GM23338 (cell line): ENCODE measurements around the gene KIAA0408. TPM values are rescaled to one million over a fixed set of nuclear protein-coding genes. Genes with fewer than 3 reads are reported as not detected.
"Not testable (repeated sequence)": the region's sequence is repeated elsewhere in the genome, so short reads cannot be mapped to it uniquely, and the experiment has no call there.

ENCODE experiments used
- ATAC-seq: fragments of 200-7000 bp; cut with Tn5 transposase; 3 replicates; pipeline ENCODE4 v1.9.1; 2020
- DNase-seq: peaks from one replicate; pipeline ENCODE4 v3.0.0-alpha.2; 2015; ENCODE audit warnings: low spot score
- H2AFZ ChIP-seq: fragments of 200-600 bp; sonication (generic); 2 replicates; pipeline ENCODE4 v1.8.0; 2016; ENCODE audit warnings: antibody characterized with exemption, mild to moderate bottlenecking, moderate library complexity
- H3F3A ChIP-seq: fragments of 200-600 bp; sonication (generic); replicated peaks from 2 replicates; pipeline ENCODE4 v1.8.0; 2017; ENCODE audit warnings: antibody characterized with exemption, mixed run types, low read depth
- H3K27ac ChIP-seq: fragments of 200-600 bp; sonication (generic); 2 replicates; pipeline ENCODE4 v1.6.1; 2016; ENCODE audit warnings: low read depth
- H3K27me3 ChIP-seq: fragments of 200-600 bp; sonication (generic); 2 replicates; pipeline ENCODE4 v1.8.0; 2016; ENCODE audit warnings: mild to moderate bottlenecking, mixed run types, moderate library complexity; ENCODE audit not compliant: insufficient read depth
- H3K36me3 ChIP-seq: fragments of 200-600 bp; sonication (generic); 2 replicates; pipeline ENCODE4 v1.8.0; 2016; ENCODE audit warnings: mild to moderate bottlenecking; ENCODE audit not compliant: insufficient read depth
- H3K4me1 ChIP-seq: fragments of 200-600 bp; sonication (generic); 2 replicates; pipeline ENCODE4 v1.8.0; 2016; ENCODE audit warnings: mild to moderate bottlenecking, moderate library complexity; ENCODE audit not compliant: insufficient read depth
- H3K4me2 ChIP-seq: fragments of 200-600 bp; sonication (generic); 2 replicates; pipeline ENCODE4 v1.7.1; 2017; ENCODE audit warnings: mixed run types
- H3K4me3 ChIP-seq: fragments of 200-600 bp; sonication (generic); 2 replicates; pipeline ENCODE4 v1.6.1; 2016; ENCODE audit warnings: mixed run types
- H3K79me2 ChIP-seq: fragments of 200-600 bp; sonication (generic); replicated peaks from 2 replicates; pipeline ENCODE4 v1.8.0; 2017; ENCODE audit warnings: mild to moderate bottlenecking; ENCODE audit not compliant: insufficient read depth
- H3K9me2 ChIP-seq: fragments of 200-600 bp; sonication (generic); 2 replicates; pipeline ENCODE4 v1.8.0; 2017; ENCODE audit not compliant: insufficient read depth
- H4K20me1 ChIP-seq: fragments of 200-600 bp; sonication (generic); replicated peaks from 2 replicates; pipeline ENCODE4 v1.8.0; 2017; ENCODE audit warnings: mild to moderate bottlenecking; ENCODE audit not compliant: insufficient read depth
- H3K27ac Mint-ChIP-seq: 2 replicates; pipeline ENCODE4 v1.8.0; 2020; ENCODE audit warnings: inconsistent platforms, mild to moderate bottlenecking, moderate library complexity, mixed read lengths
- H3K27me3 Mint-ChIP-seq: 3 replicates; pipeline ENCODE4 v1.8.0; 2022; ENCODE audit warnings: low read depth, mild to moderate bottlenecking, moderate library complexity, mixed read lengths, inconsistent platforms; ENCODE audit not compliant: insufficient read depth, poor library complexity
- H3K36me3 Mint-ChIP-seq: 3 replicates; pipeline ENCODE4 v1.8.0; 2021; ENCODE audit warnings: low read depth, mild to moderate bottlenecking, inconsistent platforms, moderate library complexity, mixed read lengths
- H3K4me1 Mint-ChIP-seq: 3 replicates; pipeline ENCODE4 v1.8.0; 2020; ENCODE audit warnings: mild to moderate bottlenecking, inconsistent platforms, mixed read lengths
- H3K4me3 Mint-ChIP-seq: 3 replicates; pipeline ENCODE4 v1.8.0; 2021; ENCODE audit warnings: moderate library complexity, mild to moderate bottlenecking, inconsistent platforms, mixed read lengths
- H3K9me3 Mint-ChIP-seq: 3 replicates; pipeline ENCODE4 v1.8.0; 2020; ENCODE audit warnings: moderate library complexity, mild to moderate bottlenecking, inconsistent platforms, mixed read lengths
- CREB1 ChIP-seq: fragments of 250-450 bp; sonication (Bioruptor Pico); IDR thresholded peaks from 2 replicates; pipeline ENCODE4 v1.5.0; 2020; ENCODE audit warnings: low read depth, mild to moderate bottlenecking, moderate library complexity
- CTCF ChIP-seq, 2 experiments: fragments of 200-600 bp in 1 of 2; sonication (generic) in 1 of 2; conservative IDR thresholded peaks; 2 replicates each; pipeline versions ENCODE4 v1.5.1 to v1.6.1; 2016 to 2017; ENCODE audit warnings: antibody characterized with exemption in 2 of 2, low read depth in 2 of 2, mild to moderate bottlenecking in 2 of 2, moderate library complexity in 1 of 2
- EZH2 ChIP-seq: fragments of 200-600 bp; sonication (generic); IDR thresholded peaks from one replicate; pipeline ENCODE4 v1.8.0; 2017; ENCODE audit warnings: antibody characterized with exemption, mild to moderate bottlenecking, low read depth; ENCODE audit not compliant: unreplicated experiment
- JUNB ChIP-seq: IDR thresholded peaks from one replicate; pipeline ENCODE4 v1.6.1; 2016; ENCODE audit warnings: antibody characterized with exemption; ENCODE audit not compliant: unreplicated experiment
- POLR2AphosphoS5 ChIP-seq: IDR thresholded peaks from 2 replicates; pipeline ENCODE4 v1.6.1; 2016; ENCODE audit warnings: antibody characterized with exemption, low read depth
- ZNF114 ChIP-seq: fragments of 250-450 bp; sonication (Bioruptor Pico); IDR thresholded peaks from 2 replicates; pipeline ENCODE4 v1.5.0; 2020; ENCODE audit warnings: mild to moderate bottlenecking, moderate library complexity
- ZNF462 ChIP-seq: fragments of 250-450 bp; sonication (Bioruptor Pico); IDR thresholded peaks from 2 replicates; pipeline ENCODE4 v1.5.0; 2020; ENCODE audit warnings: mild to moderate bottlenecking, moderate library complexity
- polyA plus RNA-seq: library from polyadenylated mRNA; unstranded; fragments of >200 nt; fragmentation: Nextera tagmentation; extraction: Ambion mirVana; gene quantifications from 2 replicates; pipeline ENCODE4 v1.2.1, GENCODE V29; 2016
- total RNA-seq: library from RNA; depleted of rRNA; stranded (reverse); fragments of >200 nt; shearing (Covaris generic); gene quantifications from 2 replicates; pipeline ENCODE4 v1.2.3, GENCODE V29; 2014

KIAA0408 gene
- total and polyA plus RNA-seq, 2 experiments from 2014 or later = 4.0 to 9.1 TPM

GRCh38 chr6:127423921-127424320 lies 35.3 kb downstream of the KIAA0408 start:
- no peaks in the 10 kb centered on the region for H3K79me2 ChIP-seq
- Mint-ChIP-seq H3K4me3 (no peak overlapping the region), H3K4me1 (peaks cover 7% of the 10 kb centered on the region), H3K36me3 (peaks cover 7% of the 10 kb centered on the region), H3K27me3 (no peaks in the 10 kb centered on the region), H3K27ac (no peak overlapping the region), H3K9me3 (peaks cover 10% of the 10 kb centered on the region)
- TF ChIP-seq ZNF114 (no peak), POLR2AphosphoS5 (no peak)
- no peaks in the 10 kb centered on the region for H4K20me1 ChIP-seq
- no peak overlapping the region for H2AFZ ChIP-seq
- no peaks in the 10 kb centered on the region for H3K4me1 ChIP-seq
- H3K9me2 ChIP-seq = no peaks in the 10 kb centered on the region
- no peak overlapping the region for H3K4me2 ChIP-seq
- DNase-seq (no peak), ATAC-seq (no peak)
- no peaks in the 10 kb centered on the region for H3K27me3 ChIP-seq
- H3F3A ChIP-seq = no peaks in the 10 kb centered on the region
- H3K27ac ChIP-seq = no peak overlapping the region
- H3K36me3 ChIP-seq = no peaks in the 10 kb centered on the region
- H3K4me3 ChIP-seq = no peak overlapping the region

GRCh38 chr6:127421164-127421563 lies 38.0 kb downstream of the KIAA0408 start:
- ATAC-seq, H2AFZ ChIP-seq: not testable (repeated sequence)

GRCh38 chr6:127420556-127420955 lies 38.6 kb downstream of the KIAA0408 start:
- TF ChIP-seq JUNB (no peak), EZH2 (no peak), CREB1 (CRISPR knock-in tag) (peak; percentile 36; the same call in 1 of the 2 replicates), ZNF462 (CRISPR knock-in tag) (peak; percentile 64; the same call in 1 of the 2 replicates), CTCF (conservative IDR thresholded peaks at IDR 0.05; ENCODE audit: low read depth in 2 of 2) (peak; percentile 69 to 86)
- Histone ChIP-seq H3K4me1 (no peaks in the 10 kb centered on the region), H3K27ac (no peak overlapping the region), H2AFZ (no peak overlapping the region), H4K20me1 (no peaks in the 10 kb centered on the region), H3K79me2 (no peaks in the 10 kb centered on the region), H3K27me3 (no peaks in the 10 kb centered on the region), H3F3A (no peaks in the 10 kb centered on the region), H3K9me2 (no peaks in the 10 kb centered on the region), H3K36me3 (no peaks in the 10 kb centered on the region), H3K4me3 (no peak overlapping the region), H3K4me2 (no peak overlapping the region)
- Mint-ChIP-seq H3K27ac (peak overlapping the region; percentile 83), H3K4me1 (peaks cover 7% of the 10 kb centered on the region), H3K27me3 (no peaks in the 10 kb centered on the region), H3K4me3 (no peak overlapping the region), H3K9me3 (no peaks in the 10 kb centered on the region), H3K36me3 (no peaks in the 10 kb centered on the region)
- DNase-seq = peak; percentile 94
- peak; percentile 99 for ATAC-seq

More at GRCh38 chr6:127421164-127421563, 38.0 kb downstream of the KIAA0408 start:
- not testable (repeated sequence) for DNase-seq, H3F3A ChIP-seq, H3K4me2 ChIP-seq, H3K4me3 ChIP-seq, H3K4me1 Mint-ChIP-seq, H3K4me1 ChIP-seq, H3K9me3 Mint-ChIP-seq, H4K20me1 ChIP-seq, H3K27me3 Mint-ChIP-seq, H3K27ac Mint-ChIP-seq, H3K27me3 ChIP-seq, H3K27ac ChIP-seq, H3K36me3 Mint-ChIP-seq, H3K9me2 ChIP-seq, H3K4me3 Mint-ChIP-seq, H3K36me3 ChIP-seq, H3K79me2 ChIP-seq
